Karpas-422 (cell line): ENCODE data around the gene ITGB1BP2. TPM values are rescaled to one million over a fixed set of nuclear protein-coding genes. Genes with fewer than 3 reads are reported as not detected.
"Not testable (repeated sequence)": the region's sequence is repeated elsewhere in the genome, so short reads cannot be mapped to it uniquely, and the experiment has no call there.

Experiments
- DNase-seq: peaks from one replicate; pipeline ENCODE4 v3.0.0-alpha.2; 2015
- H2AFZ ChIP-seq: fragments of 200-600 bp; sonication (generic); 2 replicates; pipeline ENCODE4 v1.6.1; 2014; ENCODE audit warnings: antibody characterized with exemption, low read length, mixed read lengths
- H3K27ac ChIP-seq: fragments of 200-600 bp; sonication (generic); 2 replicates; pipeline ENCODE4 v1.5.1; 2014; ENCODE audit warnings: mild to moderate bottlenecking, low read length, moderate library complexity
- H3K27me3 ChIP-seq: fragments of 200-600 bp; sonication (generic); 2 replicates; pipeline ENCODE4 v1.6.1; 2014; ENCODE audit warnings: low read length, mixed read lengths
- H3K36me3 ChIP-seq: fragments of 200-600 bp; sonication (generic); 2 replicates; pipeline ENCODE4 v1.6.1; 2014; ENCODE audit warnings: low read length, mixed read lengths; ENCODE audit not compliant: insufficient read depth
- H3K4me1 ChIP-seq: fragments of 200-600 bp; sonication (generic); 2 replicates; pipeline ENCODE4 v1.6.1; 2014; ENCODE audit warnings: mild to moderate bottlenecking, low read length, mixed read lengths
- H3K4me2 ChIP-seq: fragments of 200-600 bp; sonication (generic); 2 replicates; pipeline ENCODE4 v1.6.1; 2014; ENCODE audit warnings: low read length, low read depth, mild to moderate bottlenecking; ENCODE audit not compliant: poor library complexity, severe bottlenecking
- H3K4me3 ChIP-seq: fragments of 200-600 bp; sonication (generic); 2 replicates; pipeline ENCODE4 v1.5.1; 2014; ENCODE audit warnings: mild to moderate bottlenecking, antibody characterized with exemption, low read length, mixed read lengths
- H3K79me2 ChIP-seq: fragments of 200-600 bp; sonication (generic); 2 replicates; pipeline ENCODE4 v1.6.1; 2014; ENCODE audit warnings: mild to moderate bottlenecking, low read length, mixed read lengths
- H3K9ac ChIP-seq: fragments of 200-600 bp; sonication (generic); 2 replicates; pipeline ENCODE4 v1.6.0; 2014; ENCODE audit warnings: low read length
- H3K9me2 ChIP-seq: fragments of 200-600 bp; sonication (generic), shearing (Covaris generic); replicated peaks from 2 replicates; pipeline ENCODE4 v1.6.0; 2014; ENCODE audit warnings: mild to moderate bottlenecking, low read length, moderate library complexity; ENCODE audit not compliant: insufficient read depth
- H3K9me3 ChIP-seq: fragments of 300-700, 200-600 bp; sonication (generic); 2 replicates; pipeline ENCODE4 v1.6.1; 2014; ENCODE audit warnings: low read length, mixed read lengths
- H4K20me1 ChIP-seq: fragments of 200-600 bp; sonication (generic); 2 replicates; pipeline ENCODE4 v1.6.1; 2014; ENCODE audit warnings: mild to moderate bottlenecking, antibody characterized with exemption, low read length, low read depth; ENCODE audit not compliant: insufficient read depth
- total RNA-seq: library from RNA; depleted of rRNA; stranded (reverse); fragments of >200 nt; shearing (Covaris generic); gene quantifications from 2 replicates; pipeline ENCODE4 v1.2.3, GENCODE V29; 2014; ENCODE audit warnings: low replicate concordance

ITGB1BP2 gene
- total RNA-seq, 1 experiment from 2014 or later, result 2.7 TPM

GRCh38 chrX:71292669-71293365 is 8.7 kb upstream of the ITGB1BP2 start:
- peaks cover 42% of the 10 kb centered on the region for H3K36me3 ChIP-seq
- H3K4me3 ChIP-seq, result no peak overlapping the region
- H3K79me2 ChIP-seq, result peaks cover 25% of the 10 kb centered on the region
- no peak overlapping the region for H2AFZ ChIP-seq
- no peaks in the 10 kb centered on the region for H3K9me2 ChIP-seq
- H3K27ac ChIP-seq, result no peak overlapping the region
- no peaks in the 10 kb centered on the region for H3K4me1 ChIP-seq
- no peak overlapping the region for H3K4me2 ChIP-seq
- H3K9ac ChIP-seq, result no peak overlapping the region
- H4K20me1 ChIP-seq, result 0 out of 2 replicates have a peak, but pooled peaks cover 6% of the 10 kb centered on the region
- no peaks in the 10 kb centered on the region for H3K27me3 ChIP-seq
- no peaks in the 10 kb centered on the region for H3K9me3 ChIP-seq
- no peak for DNase-seq

DNA sequence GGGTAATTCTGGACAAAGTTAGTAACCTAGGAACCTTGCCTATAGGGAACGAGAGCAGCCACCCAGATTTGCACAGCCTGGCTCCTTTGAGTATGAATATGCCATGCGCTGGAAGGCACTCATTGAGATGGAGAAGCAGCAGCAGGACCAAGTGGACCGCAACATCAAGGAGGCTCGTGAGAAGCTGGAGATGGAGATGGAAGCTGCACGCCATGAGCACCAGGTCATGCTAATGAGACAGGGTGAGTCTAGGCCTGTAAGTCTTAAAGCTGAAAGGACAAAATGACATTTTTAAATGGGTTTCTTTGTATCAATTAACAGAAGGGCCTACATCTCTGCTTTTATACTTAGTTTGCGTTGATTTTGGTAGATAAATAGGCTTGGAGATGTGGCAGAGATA is 4.7 kb upstream of the ITGB1BP2 start:
- H3K79me2 ChIP-seq, result no peaks in the 10 kb centered on the region
- H3K9me2 ChIP-seq, result no peaks in the 10 kb centered on the region
- no peaks in the 10 kb centered on the region for H3K27me3 ChIP-seq
- H3K27ac ChIP-seq, result no peak overlapping the region
- no peak overlapping the region for H2AFZ ChIP-seq
- H3K36me3 ChIP-seq, result peaks cover 31% of the 10 kb centered on the region
- no peaks in the 10 kb centered on the region for H4K20me1 ChIP-seq
- no peak overlapping the region for H3K9ac ChIP-seq
- no peaks in the 10 kb centered on the region for H3K9me3 ChIP-seq
- no peak for DNase-seq
- H3K4me1 ChIP-seq, result no peaks in the 10 kb centered on the region
- H3K4me2 ChIP-seq, result no peak overlapping the region
- no peak overlapping the region for H3K4me3 ChIP-seq

DNA sequence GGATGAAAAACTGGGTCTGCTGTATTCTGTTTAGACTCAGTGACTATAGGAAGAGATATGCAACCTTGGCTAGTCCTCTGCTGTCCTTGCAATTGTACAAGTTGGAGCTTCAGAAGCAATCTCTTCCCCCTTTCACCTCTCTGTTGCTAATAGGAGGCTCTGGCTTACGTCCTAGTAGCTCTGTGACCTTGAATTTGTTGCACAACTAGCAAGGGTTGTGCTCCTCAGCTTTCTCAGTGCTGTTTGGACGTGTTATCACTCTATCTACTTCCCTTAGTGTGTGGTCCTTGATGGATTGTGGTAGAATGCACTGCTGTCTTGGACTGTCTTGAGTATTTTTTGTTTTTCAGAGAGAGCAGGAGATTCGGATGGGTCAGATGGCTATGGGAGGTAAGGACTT is 3.4 kb upstream of the ITGB1BP2 start:
- no peak overlapping the region for H3K4me2 ChIP-seq
- no peaks in the 10 kb centered on the region for H3K9me2 ChIP-seq
- no peaks in the 10 kb centered on the region for H3K27me3 ChIP-seq
- no peaks in the 10 kb centered on the region for H3K9me3 ChIP-seq
- no peak overlapping the region for H2AFZ ChIP-seq
- no peak for DNase-seq
- H3K4me3 ChIP-seq, result no peak overlapping the region
- H3K36me3 ChIP-seq, result peaks cover 22% of the 10 kb centered on the region; the same call in 1 of the 2 replicates
- H3K79me2 ChIP-seq, result no peaks in the 10 kb centered on the region
- no peak overlapping the region for H3K9ac ChIP-seq
- no peak overlapping the region for H3K27ac ChIP-seq
- no peaks in the 10 kb centered on the region for H3K4me1 ChIP-seq
- no peaks in the 10 kb centered on the region for H4K20me1 ChIP-seq

GRCh38 chrX:71300064-71300463 is 1.5 kb upstream of the ITGB1BP2 start:
- H3K9ac ChIP-seq, DNase-seq, H2AFZ ChIP-seq, H3K27ac ChIP-seq, H3K4me1 ChIP-seq, H4K20me1 ChIP-seq, H3K27me3 ChIP-seq, H3K9me3 ChIP-seq, H3K4me3 ChIP-seq, H3K4me2 ChIP-seq, H3K9me2 ChIP-seq, H3K79me2 ChIP-seq: not testable (repeated sequence)
- peaks cover 14% of the 10 kb centered on the region; the same call in 1 of the 2 replicates for H3K36me3 ChIP-seq

DNA sequence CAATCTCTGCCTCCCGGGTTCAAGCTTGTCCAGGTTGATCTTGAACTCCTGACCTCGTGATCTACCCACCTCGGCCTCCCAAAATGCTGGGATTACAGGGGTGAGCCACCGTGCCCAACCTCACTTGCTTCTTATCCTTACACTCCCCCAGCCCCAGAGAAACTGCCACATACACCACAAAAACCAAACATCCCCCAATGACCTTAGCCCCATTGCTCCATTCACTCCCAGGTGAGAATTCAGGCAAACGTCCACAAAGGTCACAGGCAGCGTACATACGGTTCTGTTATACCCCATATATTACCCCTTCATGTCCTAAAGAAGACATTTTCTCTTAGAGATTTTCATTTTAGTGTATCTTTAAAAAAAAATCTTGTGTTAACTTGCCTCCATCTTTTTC is 1.1 kb upstream of the ITGB1BP2 start:
- not testable (repeated sequence) for H3K27ac ChIP-seq, H3K9me2 ChIP-seq, H3K9ac ChIP-seq, H3K9me3 ChIP-seq, H3K79me2 ChIP-seq, H3K27me3 ChIP-seq, H2AFZ ChIP-seq, H3K4me1 ChIP-seq, H4K20me1 ChIP-seq, H3K4me3 ChIP-seq, H3K4me2 ChIP-seq, DNase-seq
- H3K36me3 ChIP-seq, result peaks cover 14% of the 10 kb centered on the region; the same call in 1 of the 2 replicates

GRCh38 chrX:71302461-71303213 is 1.1 kb downstream of the ITGB1BP2 start:
- Histone ChIP-seq H3K4me2 (no peak overlapping the region), H3K79me2 (no peaks in the 10 kb centered on the region), H4K20me1 (no peaks in the 10 kb centered on the region), H3K27me3 (no peaks in the 10 kb centered on the region), H2AFZ (no peak overlapping the region), H3K4me3 (no peak overlapping the region), H3K9me2 (no peaks in the 10 kb centered on the region), H3K9me3 (no peaks in the 10 kb centered on the region), H3K4me1 (no peaks in the 10 kb centered on the region), H3K36me3 (peaks cover 8% of the 10 kb centered on the region; the same call in 1 of the 2 replicates), H3K27ac (no peak overlapping the region), H3K9ac (no peak overlapping the region)
- DNase-seq, result no peak

GRCh38 chrX:71304561-71304960 is 3.0 kb downstream of the ITGB1BP2 start:
- no peak for DNase-seq
- Histone ChIP-seq H3K27me3 (no peaks in the 10 kb centered on the region), H4K20me1 (no peaks in the 10 kb centered on the region), H3K9me2 (no peaks in the 10 kb centered on the region), H3K9me3 (no peaks in the 10 kb centered on the region), H3K4me3 (no peak overlapping the region), H2AFZ (no peak overlapping the region), H3K4me2 (no peak overlapping the region), H3K36me3 (no peaks in the 10 kb centered on the region; the same call in 1 of the 2 replicates), H3K4me1 (no peaks in the 10 kb centered on the region), H3K9ac (no peak overlapping the region), H3K27ac (no peak overlapping the region), H3K79me2 (no peaks in the 10 kb centered on the region)

- Histone ChIP-seq H3K27me3 (no peaks in the 10 kb centered on the region), H3K4me1 (no peaks in the 10 kb centered on the region; the same call in 1 of the 2 replicates), H2AFZ (no peak overlapping the region), H3K9me3 (no peaks in the 10 kb centered on the region), H3K36me3 (0 out of 2 replicates have a peak, but pooled peaks cover 5% of the 10 kb centered on the region), H4K20me1 (no peaks in the 10 kb centered on the region), H3K9ac (no peak overlapping the region), H3K79me2 (no peaks in the 10 kb centered on the region), H3K27ac (no peak overlapping the region), H3K4me3 (no peak overlapping the region), H3K9me2 (no peaks in the 10 kb centered on the region), H3K4me2 (no peak overlapping the region)
- DNase-seq, result no peak
These were observed 14.4 kb downstream of the ITGB1BP2 start for GRCh38 chrX:71315917-71316316.
